HepG2 (cell line): ENCODE measurements around the gene SLC17A8.

Experiments
- BRCA1 ChIP-seq: sonication (generic); formaldehyde crosslinking; IDR thresholded peaks from 2 replicates; pipeline ENCODE4 v1.4.0; 2020; ENCODE audit warnings: missing genetic modification reagents
- CCAR2 ChIP-seq: fragments of 200-400 bp; formaldehyde crosslinking; optimal IDR thresholded peaks from 2 replicates; pipeline ENCODE3; 2018; ENCODE audit warnings: low read depth, mild to moderate bottlenecking, low read length, moderate library complexity
- DDIT3 ChIP-seq: sonication (generic); formaldehyde crosslinking; IDR thresholded peaks from 2 replicates; pipeline ENCODE4 v1.4.0; 2020; ENCODE audit warnings: mild to moderate bottlenecking, missing genetic modification reagents
- RAD51 ChIP-seq: fragments of 450-650 bp; IDR thresholded peaks from 2 replicates; pipeline ENCODE4 v1.6.1; 2016; ENCODE audit warnings: borderline replicate concordance
- SP1 ChIP-seq, 2 experiments: fragments of 450-650 bp in 1 of 2; sonication (generic) in 1 of 2; formaldehyde crosslinking in 1 of 2; IDR thresholded peaks; 2 replicates each; pipeline versions ENCODE4 v1.4.0 to v1.6.1; 2016 to 2020; ENCODE audit warnings: missing genetic modification reagents in 1 of 2
- SP2 ChIP-seq: sonication (generic); formaldehyde crosslinking; IDR thresholded peaks from 2 replicates; pipeline ENCODE4 v1.5.1; 2020; ENCODE audit warnings: mild to moderate bottlenecking, missing genetic modification reagents
- TCF12 ChIP-seq, 2 experiments: fragments of 450-650 bp in 1 of 2; sonication (generic) in 1 of 2; formaldehyde crosslinking in 1 of 2; IDR thresholded peaks; 2 replicates each; pipeline versions ENCODE4 v1.6.1 to v1.8.0; 2017 to 2022; ENCODE audit warnings: antibody characterized with exemption in 1 of 2, mild to moderate bottlenecking in 1 of 2, missing genetic modification reagents in 1 of 2, moderate library complexity in 1 of 2
- ZNF331 ChIP-seq: sonication (generic); formaldehyde crosslinking; IDR thresholded peaks from 2 replicates; pipeline ENCODE4 v1.4.0; 2020; ENCODE audit warnings: missing genetic modification reagents
- ZNF530 ChIP-seq: sonication (generic); formaldehyde crosslinking; IDR thresholded peaks from 2 replicates; pipeline ENCODE4 v1.5.0; 2020; ENCODE audit warnings: low read depth, mild to moderate bottlenecking, missing genetic modification reagents
- ZNF782 ChIP-seq: sonication (generic); formaldehyde crosslinking; IDR thresholded peaks from 2 replicates; pipeline ENCODE4 v1.4.0; 2020; ENCODE audit warnings: missing genetic modification reagents, mild to moderate bottlenecking, borderline replicate concordance

- TF ChIP-seq ZNF782 (CRISPR knock-in tag) = no peak
- TF ChIP-seq ZNF530 (CRISPR knock-in tag) = no peak
- TF ChIP-seq BRCA1 = no peak
- TF ChIP-seq CCAR2 = no peak
- TF ChIP-seq TCF12 (IDR thresholded peaks at IDR 0.05) = no peak
- TF ChIP-seq TCF12 (CRISPR knock-in tag; IDR thresholded peaks at IDR 0.05) = no peak
- TF ChIP-seq RAD51 = no peak
- no peak for TF ChIP-seq DDIT3 (CRISPR knock-in tag)
- TF ChIP-seq SP1 (IDR thresholded peaks at IDR 0.05) = no peak
- no peak for TF ChIP-seq SP1 (CRISPR knock-in tag; IDR thresholded peaks at IDR 0.05)
- TF ChIP-seq ZNF331 (CRISPR knock-in tag) = no peak
- TF ChIP-seq SP2 (CRISPR knock-in tag) = no peak
Measured at GRCh38 chr12:100461330-100461973, 104.6 kb downstream of the SLC17A8 start.
